SU-DHL-6 (cell line): Measurements from ENCODE around the gene CIB4.

ENCODE experiments used
- CTCF ChIP-seq: fragments of 200-600 bp; sonication (generic); IDR thresholded peaks from one replicate; pipeline ENCODE4 v1.5.1; 2017; ENCODE audit warnings: antibody characterized with exemption, mild to moderate bottlenecking, low read length, moderate library complexity; ENCODE audit not compliant: insufficient read depth, poor library complexity, severe bottlenecking
- EZH2phosphoT487 ChIP-seq: fragments of 200-600 bp; sonication (generic), shearing (Covaris generic); conservative IDR thresholded peaks from 2 replicates; pipeline ENCODE4 v1.6.1; 2018; ENCODE audit warnings: mild to moderate bottlenecking, antibody characterized with exemption, low read length, moderate library complexity, mixed read lengths

- no peak for TF ChIP-seq CTCF
- no peak for TF ChIP-seq EZH2phosphoT487
Observed at GRCh38 chr2:26649322-26649721, 8.2 kb upstream of the CIB4 start.
